CD4-positive, alpha-beta T cell treated with Interleukin-6 for 4 hours (primary cell): ENCODE measurements around the gene KIDINS220.

ENCODE experiments used
- DNase-seq: peaks from one replicate; pipeline ENCODE4 v3.0.0-alpha.2; 2020; ENCODE audit warnings: mixed read lengths

KIDINS220 gene

GRCh38 chr2:8691859-8692437 lies 145.5 kb downstream of the KIDINS220 start:
- DNase-seq, result no peak

DNA sequence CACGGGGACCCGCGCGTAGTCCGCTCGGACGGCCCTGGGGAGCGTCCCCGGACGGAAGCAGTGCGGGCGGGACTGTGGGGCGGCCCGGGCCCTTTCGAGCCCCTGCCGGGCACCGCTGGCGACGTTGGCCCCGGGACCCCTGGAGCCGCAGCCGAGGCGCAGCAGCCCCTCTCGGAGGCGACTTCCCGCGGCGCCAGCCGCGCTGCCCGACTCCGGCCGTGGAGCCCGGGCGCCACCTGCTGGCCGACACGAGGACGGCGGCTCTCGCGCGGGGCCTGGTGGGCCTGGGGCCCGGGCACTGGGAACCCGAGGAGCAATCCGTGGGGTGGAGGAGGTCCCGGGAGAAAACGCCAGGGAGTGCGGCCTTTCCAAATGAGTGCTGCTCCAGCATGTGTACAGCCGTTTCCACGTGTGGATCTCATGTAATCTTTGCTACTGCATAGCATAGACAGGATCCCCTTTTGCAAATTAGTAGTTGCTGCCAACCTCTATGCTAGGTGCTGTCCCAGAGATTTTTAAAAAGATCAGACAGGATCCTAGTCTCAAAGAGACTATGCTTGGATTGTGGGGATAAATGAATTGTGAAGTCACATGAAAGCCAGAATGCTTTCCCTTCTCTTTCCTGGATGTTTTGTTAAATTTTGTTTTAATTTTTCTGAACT lies 151.6 kb downstream of the KIDINS220 start:
- DNase-seq, result peak; percentile 79

GRCh38 chr2:8684878-8685696 lies 152.3 kb downstream of the KIDINS220 start:
- peak; percentile 51 for DNase-seq

GRCh38 chr2:8684540-8684877 lies 152.9 kb downstream of the KIDINS220 start:
- DNase-seq, result peak; percentile 44

- peak; percentile 55 for DNase-seq
Measured at GRCh38 chr2:8682719-8683667, 154.4 kb downstream of the KIDINS220 start.

DNA sequence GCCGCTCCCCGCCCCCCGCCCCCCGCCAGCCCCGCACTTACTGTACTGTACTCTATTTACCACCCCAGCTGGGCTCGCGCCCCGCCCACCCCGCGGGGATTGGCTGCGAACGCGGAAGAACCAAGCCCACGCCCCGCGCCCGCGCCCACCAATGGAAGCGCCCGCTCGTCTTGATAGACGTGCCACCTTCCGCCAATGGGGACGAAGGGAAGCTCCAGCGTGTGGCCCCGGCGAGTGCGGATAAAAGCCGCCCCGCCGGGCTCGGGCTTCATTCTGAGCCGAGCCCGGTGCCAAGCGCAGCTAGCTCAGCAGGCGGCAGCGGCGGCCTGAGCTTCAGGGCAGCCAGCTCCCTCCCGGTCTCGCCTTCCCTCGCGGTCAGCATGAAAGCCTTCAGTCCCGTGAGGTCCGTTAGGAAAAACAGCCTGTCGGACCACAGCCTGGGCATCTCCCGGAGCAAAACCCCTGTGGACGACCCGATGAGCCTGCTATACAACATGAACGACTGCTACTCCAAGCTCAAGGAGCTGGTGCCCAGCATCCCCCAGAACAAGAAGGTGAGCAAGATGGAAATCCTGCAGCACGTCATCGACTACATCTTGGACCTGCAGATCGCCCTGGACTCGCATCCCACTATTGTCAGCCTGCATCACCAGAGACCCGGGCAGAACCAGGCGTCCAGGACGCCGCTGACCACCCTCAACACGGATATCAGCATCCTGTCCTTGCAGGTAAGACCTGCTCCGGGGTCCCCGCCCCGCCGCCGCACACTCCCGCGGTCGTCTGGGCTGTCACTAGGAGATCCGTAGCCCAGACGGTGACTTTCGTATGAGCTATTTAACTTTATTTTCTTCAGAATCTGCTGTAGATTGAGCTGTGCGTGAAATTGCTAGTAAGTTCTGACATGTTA lies 155.4 kb downstream of the KIDINS220 start, which contains the start of gene ID2:
Gene ID2, plus strand, starts transcription at position 271 of the 907 bp plus-strand sequence. Its CDS starts 110 bp downstream, at position 381.
- peak; percentile 99 for DNase-seq

DNA sequence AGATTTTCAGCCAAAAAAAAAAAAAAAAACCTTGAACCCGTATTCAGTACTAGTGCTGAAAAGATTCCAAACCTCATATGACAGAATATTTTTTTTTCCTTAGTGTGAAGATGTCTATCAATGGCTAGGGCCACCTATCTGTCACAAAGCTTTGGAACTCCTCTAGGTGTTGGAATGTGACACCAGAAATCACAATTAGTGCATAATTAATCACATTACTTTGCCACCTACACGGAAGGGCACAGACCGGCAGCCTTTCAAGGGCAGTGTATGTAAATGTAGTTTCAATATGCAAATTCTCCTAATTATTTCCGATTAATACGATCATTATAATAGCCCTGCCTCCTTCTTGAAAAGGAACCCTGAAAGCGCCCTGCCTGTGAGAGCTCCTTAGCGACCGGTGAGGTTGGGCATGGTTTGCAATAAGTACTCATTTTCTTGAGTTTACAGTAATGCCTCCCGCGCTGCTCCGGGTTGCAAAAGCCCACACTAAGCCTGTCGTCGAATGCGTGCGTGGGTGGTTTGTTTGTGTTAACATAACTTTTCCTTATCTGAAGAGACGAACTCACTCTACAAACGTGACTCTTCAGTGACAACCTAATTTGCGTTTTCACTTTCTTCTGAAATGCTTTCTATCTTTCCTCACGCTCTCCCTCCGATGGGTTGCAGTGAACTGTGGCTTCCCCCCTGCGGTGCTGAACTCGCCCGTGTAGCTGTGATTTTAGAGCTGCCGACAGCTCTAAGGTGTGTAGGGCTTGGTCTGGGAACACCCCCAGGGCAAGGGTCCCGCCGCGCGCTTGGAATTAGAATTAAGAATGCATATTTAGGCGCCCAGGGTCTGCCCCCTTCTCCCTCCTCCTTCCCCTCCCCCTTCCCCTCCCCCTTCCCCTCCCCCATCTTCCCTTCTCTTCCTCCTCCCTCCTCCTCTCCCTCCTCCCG lies 156.3 kb downstream of the KIDINS220 start:
- DNase-seq, result peak; percentile 63

- DNase-seq, result no peak
Measured at GRCh38 chr2:8679827-8680731, 157.3 kb downstream of the KIDINS220 start.

- no peak for DNase-seq
Measured at GRCh38 chr2:8679567-8679826, 157.9 kb downstream of the KIDINS220 start.
